ENCODE measurements around the gene ACCS. TPM values are rescaled to one million over a fixed set of nuclear protein-coding genes. Genes with fewer than 3 reads are reported as not detected.
A peak's percentile ranks its signal among the peaks of the same experiment; 100 is the strongest.

Gene ACCS
- total RNA-seq, 3 donors from 2014 or later = 21.0 to 35.0 (median 23.0) TPM

DNA sequence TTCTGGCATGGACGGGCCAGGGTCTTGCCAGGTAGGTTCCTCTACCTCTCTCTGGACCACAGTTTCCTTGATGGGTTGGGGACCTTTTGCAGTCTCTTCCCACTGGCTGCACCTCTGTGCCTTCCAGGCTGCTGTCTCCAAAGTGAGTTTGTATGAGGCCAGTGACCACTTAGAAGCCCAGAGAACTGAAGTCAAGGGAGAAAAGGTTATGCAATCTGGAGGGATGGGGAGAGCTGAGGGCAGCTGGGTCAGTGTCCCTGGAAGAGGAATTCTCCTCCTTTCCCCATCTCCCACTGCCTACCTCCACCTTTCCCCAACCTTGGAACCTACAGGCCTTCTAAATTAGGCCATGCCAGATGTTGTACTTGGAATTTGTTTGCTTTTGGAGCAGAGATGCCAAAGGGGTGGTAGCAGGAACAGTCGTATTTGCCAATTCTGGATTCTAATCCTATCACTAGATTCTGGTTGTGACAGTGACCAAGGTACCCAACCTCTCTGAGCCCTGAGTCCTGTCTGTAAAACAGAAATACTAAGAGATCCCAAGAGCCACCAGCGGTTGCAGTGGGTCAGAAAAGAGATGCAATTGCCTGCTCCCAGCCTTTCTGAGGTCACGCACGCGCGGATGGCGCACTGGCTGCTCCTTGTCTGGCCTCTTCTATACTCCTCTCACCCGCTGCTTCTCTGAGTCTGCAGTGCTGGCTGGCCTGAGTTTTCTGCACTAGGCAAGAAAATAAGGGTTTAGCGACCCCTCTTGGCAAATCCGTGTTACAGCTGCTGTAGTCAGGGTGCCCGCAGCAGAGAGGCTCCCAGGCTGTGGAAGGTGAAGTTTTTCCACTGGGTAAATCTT, 29.0 kb upstream of the ACCS start:
- no peaks in the 10 kb centered on the region for H3K4me1 ChIP-seq
- H3K27me3 ChIP-seq = no peaks in the 10 kb centered on the region
- no peak overlapping the region for H3K27ac ChIP-seq
- no peak overlapping the region for H3K4me3 ChIP-seq
- intact Hi-C loops (cut with DNase I; ENCODE audit: low total_unique reads) = loop anchor here (10.0 kb wide), 1 partner anchor 152 kb away; the partner anchor contains the start of gene ALKBH3
- TF ChIP-seq, protein P1, sequence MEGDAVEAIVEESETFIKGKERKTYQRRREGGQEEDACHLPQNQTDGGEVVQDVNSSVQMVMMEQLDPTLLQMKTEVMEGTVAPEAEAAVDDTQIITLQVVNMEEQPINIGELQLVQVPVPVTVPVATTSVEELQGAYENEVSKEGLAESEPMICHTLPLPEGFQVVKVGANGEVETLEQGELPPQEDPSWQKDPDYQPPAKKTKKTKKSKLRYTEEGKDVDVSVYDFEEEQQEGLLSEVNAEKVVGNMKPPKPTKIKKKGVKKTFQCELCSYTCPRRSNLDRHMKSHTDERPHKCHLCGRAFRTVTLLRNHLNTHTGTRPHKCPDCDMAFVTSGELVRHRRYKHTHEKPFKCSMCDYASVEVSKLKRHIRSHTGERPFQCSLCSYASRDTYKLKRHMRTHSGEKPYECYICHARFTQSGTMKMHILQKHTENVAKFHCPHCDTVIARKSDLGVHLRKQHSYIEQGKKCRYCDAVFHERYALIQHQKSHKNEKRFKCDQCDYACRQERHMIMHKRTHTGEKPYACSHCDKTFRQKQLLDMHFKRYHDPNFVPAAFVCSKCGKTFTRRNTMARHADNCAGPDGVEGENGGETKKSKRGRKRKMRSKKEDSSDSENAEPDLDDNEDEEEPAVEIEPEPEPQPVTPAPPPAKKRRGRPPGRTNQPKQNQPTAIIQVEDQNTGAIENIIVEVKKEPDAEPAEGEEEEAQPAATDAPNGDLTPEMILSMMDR (IDR thresholded peaks at IDR 0.05) = peak in 2 of 3 donors; percentile 35 to 78
- TF ChIP-seq POLR2A (IDR thresholded peaks at IDR 0.05) = no peak
- H3K9me3 ChIP-seq = peaks cover 0 to 13% of the 10 kb centered on the region in 2 donors
- DNase-seq (ENCODE audit: low spot score in 2 of 2) = peak in 1 of 2 donors; percentile 22
- no peaks in the 10 kb centered on the region for H3K36me3 ChIP-seq

DNA sequence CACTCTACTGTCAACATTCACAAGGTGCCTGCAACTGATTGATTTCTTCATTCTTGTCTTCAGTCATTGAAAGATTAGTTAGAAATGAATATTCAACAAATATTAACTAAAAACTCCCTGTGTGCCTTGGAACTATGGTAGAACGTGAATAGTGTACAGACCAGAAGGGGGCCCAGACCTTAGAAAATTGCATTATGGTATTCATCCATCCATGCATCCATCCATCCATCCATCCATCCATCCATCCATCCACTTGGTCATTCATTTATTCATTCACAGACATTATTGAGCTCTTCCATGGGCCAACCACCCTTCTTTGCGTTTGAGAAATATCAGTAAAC, 28.4 kb upstream of the ACCS start:
- Histone ChIP-seq H3K9me3 (peaks cover 0 to 13% of the 10 kb centered on the region in 2 donors), H3K4me3 (no peak overlapping the region), H3K27me3 (no peaks in the 10 kb centered on the region), H3K36me3 (no peaks in the 10 kb centered on the region), H3K27ac (no peak overlapping the region), H3K4me1 (no peaks in the 10 kb centered on the region)
- intact Hi-C loops (cut with DNase I; ENCODE audit: low total_unique reads) = loop anchor here (10.0 kb wide), 1 partner anchor 153 kb away; the partner anchor contains the start of gene ALKBH3
- no peak for DNase-seq (ENCODE audit: low spot score in 2 of 2)
- TF ChIP-seq, protein P1 (IDR thresholded peaks at IDR 0.05) = no peak
- no peak for TF ChIP-seq POLR2AphosphoS5 (IDR thresholded peaks at IDR 0.05)
- no peak for TF ChIP-seq POLR2A (IDR thresholded peaks at IDR 0.05)

DNA sequence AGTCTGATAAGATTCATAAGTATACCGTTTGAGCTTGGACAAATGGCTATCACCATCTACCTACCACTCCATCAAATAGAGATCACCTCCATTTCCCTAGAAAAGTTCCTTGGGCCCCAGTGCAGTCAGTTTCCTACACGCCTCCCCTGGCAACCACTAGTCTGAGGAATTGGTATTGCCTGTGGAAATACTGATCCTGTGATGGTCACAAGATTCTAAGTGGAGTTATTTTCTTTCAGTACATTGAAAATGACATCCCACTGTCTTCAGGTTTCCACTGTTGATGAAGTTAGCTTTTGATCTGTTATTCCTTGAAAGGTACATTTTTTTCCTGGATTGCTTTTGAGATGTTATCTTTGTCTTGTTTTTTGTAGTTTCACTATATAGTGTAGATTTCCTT, 22.9 kb upstream of the ACCS start:
- DNase-seq (ENCODE audit: low spot score in 2 of 2) = no peak
- intact Hi-C loops (cut with DNase I; ENCODE audit: low total_unique reads) = no loop called here

DNA sequence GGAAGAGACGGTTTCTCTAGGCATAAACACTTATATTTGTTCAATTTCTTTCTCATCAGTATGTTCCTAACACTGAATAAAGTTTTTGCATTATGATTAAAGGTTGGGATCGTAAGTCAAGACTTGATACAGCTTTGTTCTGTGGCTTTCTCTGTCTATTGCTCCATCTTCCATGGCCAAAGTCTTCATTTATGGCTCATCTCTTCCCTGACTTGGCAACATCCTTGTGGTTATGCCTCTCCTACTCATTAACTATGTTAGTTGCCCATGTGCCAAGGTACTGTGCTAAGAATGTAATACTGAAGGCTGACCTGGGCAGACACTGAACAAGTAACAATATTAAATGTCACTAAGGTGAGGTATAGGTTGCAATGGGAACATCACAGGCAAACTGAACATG, 19.9 kb upstream of the ACCS start:
- Histone ChIP-seq H3K9me3 (peaks cover 0 to 4% of the 10 kb centered on the region in 2 donors), H3K36me3 (no peaks in the 10 kb centered on the region), H3K4me1 (no peaks in the 10 kb centered on the region), H3K27ac (no peak overlapping the region), H3K4me3 (no peak overlapping the region), H3K27me3 (no peaks in the 10 kb centered on the region)
- DNase-seq (ENCODE audit: low spot score in 2 of 2) = no peak
- intact Hi-C loops (cut with DNase I; ENCODE audit: low total_unique reads) = no loop called here
- TF ChIP-seq POLR2A (IDR thresholded peaks at IDR 0.05) = no peak
- TF ChIP-seq, protein P1 (IDR thresholded peaks at IDR 0.05) = no peak
- TF ChIP-seq POLR2AphosphoS5 (IDR thresholded peaks at IDR 0.05) = no peak

More for the DNA sequence above, 22.9 kb upstream of the ACCS start:
- H3K36me3 ChIP-seq = no peaks in the 10 kb centered on the region
- TF ChIP-seq POLR2A (IDR thresholded peaks at IDR 0.05) = no peak
- TF ChIP-seq POLR2AphosphoS5 (IDR thresholded peaks at IDR 0.05) = no peak
- TF ChIP-seq, protein P1 (IDR thresholded peaks at IDR 0.05) = no peak
- no peaks in the 10 kb centered on the region for H3K4me1 ChIP-seq
- H3K9me3 ChIP-seq = peaks cover 0 to 13% of the 10 kb centered on the region in 2 donors
- no peak overlapping the region for H3K4me3 ChIP-seq
- H3K27ac ChIP-seq = no peak overlapping the region
- H3K27me3 ChIP-seq = no peaks in the 10 kb centered on the region

DNA sequence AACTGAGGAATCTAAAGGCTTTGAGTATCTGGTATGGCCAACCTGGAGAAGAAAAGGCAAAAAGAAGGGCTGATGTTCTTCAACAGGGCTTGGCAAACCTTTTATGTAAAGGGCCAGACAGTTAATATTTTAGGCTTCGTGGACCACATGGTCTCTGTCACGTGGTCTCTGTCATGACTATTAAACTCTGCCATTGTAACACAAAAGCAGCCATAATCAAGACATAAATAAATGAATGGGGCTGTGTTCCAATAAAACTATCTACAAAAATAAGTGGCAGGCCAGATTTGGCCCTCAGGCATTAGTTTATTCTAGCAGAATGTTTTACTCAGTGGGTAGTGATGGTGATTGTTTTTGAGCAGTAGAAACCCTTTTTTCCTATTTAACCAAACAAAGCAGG, 18.8 kb upstream of the ACCS start:
- DNase-seq (ENCODE audit: low spot score in 2 of 2) = no peak
- H3K9me3 ChIP-seq = no peaks in the 10 kb centered on the region
- no peaks in the 10 kb centered on the region for H3K4me1 ChIP-seq
- no peaks in the 10 kb centered on the region for H3K27me3 ChIP-seq
- intact Hi-C loops (cut with DNase I; ENCODE audit: low total_unique reads) = no loop called here
- no peak overlapping the region for H3K27ac ChIP-seq
- no peak overlapping the region for H3K4me3 ChIP-seq
- TF ChIP-seq POLR2AphosphoS5 (IDR thresholded peaks at IDR 0.05) (no peak), POLR2A (IDR thresholded peaks at IDR 0.05) (no peak)
- TF ChIP-seq, protein P1 (IDR thresholded peaks at IDR 0.05) = no peak
- H3K36me3 ChIP-seq = no peaks in the 10 kb centered on the region

All from breast epithelium (tissue), 4 donors.